ENCODE measurements around the gene TMEM80.
A peak's percentile ranks its signal among the peaks of the same experiment; 100 is the strongest.
"Not testable (repeated sequence)": the region's sequence is repeated elsewhere in the genome, so short reads cannot be mapped to it uniquely, and the experiment has no call there.

The TMEM80 gene

GRCh38 chr11:688681-689080 is 6.9 kb upstream of the TMEM80 start:
- Histone ChIP-seq H3K4me3 (ENCODE audit: low read depth in 1 of 2, low read length in 2 of 2) (no peak overlapping the region), H3K79me2 (ENCODE audit: insufficient read depth, low read length) (peaks cover 43% of the 10 kb centered on the region), H3K36me3 (ENCODE audit: insufficient read depth, low read length) (peaks cover 76% of the 10 kb centered on the region), H3K4me1 (ENCODE audit: insufficient read depth, low read length) (peaks cover 23% of the 10 kb centered on the region), H2AFZ (ENCODE audit: low read depth, low read length) (no peak overlapping the region), H3K27ac (ENCODE audit: low read length) (no peak overlapping the region), H3K27me3 (ENCODE audit: insufficient read depth, low read length, poor library complexity) (no peaks in the 10 kb centered on the region), H4K20me1 (ENCODE audit: insufficient read depth, low read length) (peaks cover 49% of the 10 kb centered on the region), H3K9me3 (ENCODE audit: insufficient read depth, low read length, severe bottlenecking) (no peaks in the 10 kb centered on the region), H3K4me2 (ENCODE audit: insufficient read depth, low read length) (no peak overlapping the region), H3K9ac (ENCODE audit: low read depth, low read length) (no peak overlapping the region)
- ATAC-seq (ENCODE audit: insufficient read depth, low read depth), result no peak
- no peak for TF ChIP-seq EZH2 (IDR thresholded peaks at IDR 0.05; ENCODE audit: borderline replicate concordance, low read depth, low read length, severe bottlenecking)
- TF ChIP-seq, protein P1, sequence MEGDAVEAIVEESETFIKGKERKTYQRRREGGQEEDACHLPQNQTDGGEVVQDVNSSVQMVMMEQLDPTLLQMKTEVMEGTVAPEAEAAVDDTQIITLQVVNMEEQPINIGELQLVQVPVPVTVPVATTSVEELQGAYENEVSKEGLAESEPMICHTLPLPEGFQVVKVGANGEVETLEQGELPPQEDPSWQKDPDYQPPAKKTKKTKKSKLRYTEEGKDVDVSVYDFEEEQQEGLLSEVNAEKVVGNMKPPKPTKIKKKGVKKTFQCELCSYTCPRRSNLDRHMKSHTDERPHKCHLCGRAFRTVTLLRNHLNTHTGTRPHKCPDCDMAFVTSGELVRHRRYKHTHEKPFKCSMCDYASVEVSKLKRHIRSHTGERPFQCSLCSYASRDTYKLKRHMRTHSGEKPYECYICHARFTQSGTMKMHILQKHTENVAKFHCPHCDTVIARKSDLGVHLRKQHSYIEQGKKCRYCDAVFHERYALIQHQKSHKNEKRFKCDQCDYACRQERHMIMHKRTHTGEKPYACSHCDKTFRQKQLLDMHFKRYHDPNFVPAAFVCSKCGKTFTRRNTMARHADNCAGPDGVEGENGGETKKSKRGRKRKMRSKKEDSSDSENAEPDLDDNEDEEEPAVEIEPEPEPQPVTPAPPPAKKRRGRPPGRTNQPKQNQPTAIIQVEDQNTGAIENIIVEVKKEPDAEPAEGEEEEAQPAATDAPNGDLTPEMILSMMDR (IDR thresholded peaks at IDR 0.05; ENCODE audit: borderline replicate concordance, extremely low read depth, low read length, poor library complexity, severe bottlenecking), result no peak
- no peak for DNase-seq

- no peak overlapping the region for H2AFZ ChIP-seq (ENCODE audit: low read depth, low read length)
- H3K9ac ChIP-seq (ENCODE audit: low read depth, low read length), result no peak overlapping the region
- no peak overlapping the region for H3K4me2 ChIP-seq (ENCODE audit: insufficient read depth, low read length)
- H3K4me1 ChIP-seq (ENCODE audit: insufficient read depth, low read length), result peaks cover 33% of the 10 kb centered on the region
- H3K27ac ChIP-seq (ENCODE audit: low read length), result no peak overlapping the region
- no peak overlapping the region for H3K4me3 ChIP-seq (ENCODE audit: low read depth in 1 of 2, low read length in 2 of 2)
- ATAC-seq (ENCODE audit: insufficient read depth, low read depth) (no peak), DNase-seq (no peak)
- no peaks in the 10 kb centered on the region for H3K9me3 ChIP-seq (ENCODE audit: insufficient read depth, low read length, severe bottlenecking)
- TF ChIP-seq EZH2 (IDR thresholded peaks at IDR 0.05; ENCODE audit: borderline replicate concordance, low read depth, low read length, severe bottlenecking), result no peak
- TF ChIP-seq, protein P1 (IDR thresholded peaks at IDR 0.05; ENCODE audit: borderline replicate concordance, extremely low read depth, low read length, poor library complexity, severe bottlenecking), result no peak
- H3K79me2 ChIP-seq (ENCODE audit: insufficient read depth, low read length), result peaks cover 53% of the 10 kb centered on the region
- H4K20me1 ChIP-seq (ENCODE audit: insufficient read depth, low read length), result peaks cover 55% of the 10 kb centered on the region
- no peaks in the 10 kb centered on the region for H3K27me3 ChIP-seq (ENCODE audit: insufficient read depth, low read length, poor library complexity)
- peaks cover 67% of the 10 kb centered on the region for H3K36me3 ChIP-seq (ENCODE audit: insufficient read depth, low read length)
Observed at GRCh38 chr11:689625-690024, 6.0 kb upstream of the TMEM80 start.

- H4K20me1 ChIP-seq (ENCODE audit: insufficient read depth, low read length), result peaks cover 55% of the 10 kb centered on the region
- not testable (repeated sequence) for DNase-seq; H2AFZ ChIP-seq (ENCODE audit: low read depth, low read length); H3K9me3 ChIP-seq (ENCODE audit: insufficient read depth, low read length, severe bottlenecking); H3K4me3 ChIP-seq (ENCODE audit: low read depth in 1 of 2, low read length in 2 of 2); ATAC-seq (ENCODE audit: insufficient read depth, low read depth); H3K27ac ChIP-seq (ENCODE audit: low read length); H3K27me3 ChIP-seq (ENCODE audit: insufficient read depth, low read length, poor library complexity); H3K9ac ChIP-seq (ENCODE audit: low read depth, low read length); H3K4me2 ChIP-seq (ENCODE audit: insufficient read depth, low read length)
- peaks cover 61% of the 10 kb centered on the region for H3K36me3 ChIP-seq (ENCODE audit: insufficient read depth, low read length)
- peaks cover 33% of the 10 kb centered on the region for H3K4me1 ChIP-seq (ENCODE audit: insufficient read depth, low read length)
- peaks cover 54% of the 10 kb centered on the region for H3K79me2 ChIP-seq (ENCODE audit: insufficient read depth, low read length)
Observed at GRCh38 chr11:690244-690643, 5.4 kb upstream of the TMEM80 start.

- Histone ChIP-seq H4K20me1 (ENCODE audit: insufficient read depth, low read length) (peaks cover 55% of the 10 kb centered on the region), H2AFZ (ENCODE audit: low read depth, low read length) (no peak overlapping the region), H3K4me1 (ENCODE audit: insufficient read depth, low read length) (peaks cover 33% of the 10 kb centered on the region), H3K9ac (ENCODE audit: low read depth, low read length) (no peak overlapping the region; the same call in 1 of the 2 replicates), H3K27me3 (ENCODE audit: insufficient read depth, low read length, poor library complexity) (no peaks in the 10 kb centered on the region), H3K27ac (ENCODE audit: low read length) (no peak overlapping the region), H3K4me2 (ENCODE audit: insufficient read depth, low read length) (peak overlapping the region; percentile 20; the same call in 1 of the 2 replicates), H3K79me2 (ENCODE audit: insufficient read depth, low read length) (peaks cover 57% of the 10 kb centered on the region), H3K36me3 (ENCODE audit: insufficient read depth, low read length) (peaks cover 55% of the 10 kb centered on the region), H3K9me3 (ENCODE audit: insufficient read depth, low read length, severe bottlenecking) (no peaks in the 10 kb centered on the region), H3K4me3 (ENCODE audit: low read depth in 1 of 2, low read length in 2 of 2) (no peak overlapping the region)
- DNase-seq, result no peak
- ATAC-seq (ENCODE audit: insufficient read depth, low read depth), result no peak
- no peak for TF ChIP-seq EZH2 (IDR thresholded peaks at IDR 0.05; ENCODE audit: borderline replicate concordance, low read depth, low read length, severe bottlenecking)
- TF ChIP-seq, protein P1 (IDR thresholded peaks at IDR 0.05; ENCODE audit: borderline replicate concordance, extremely low read depth, low read length, poor library complexity, severe bottlenecking), result no peak
Observed at GRCh38 chr11:690738-691633, 4.6 kb upstream of the TMEM80 start.
